NCI-H2029 (cell line): ENCODE measurements around the gene TRMU.
"Not testable (repeated sequence)": the region's sequence is repeated elsewhere in the genome, so short reads cannot be mapped to it uniquely, and the experiment has no call there.

Source experiments
- DNase-seq: peaks from one replicate; lab custom pipeline; 2025; lab: John Stamatoyannopoulos, UW

The TRMU gene

GRCh38 chr22:46388647-46389046, 53.1 kb downstream of the TRMU start:
- no peak for DNase-seq

DNA sequence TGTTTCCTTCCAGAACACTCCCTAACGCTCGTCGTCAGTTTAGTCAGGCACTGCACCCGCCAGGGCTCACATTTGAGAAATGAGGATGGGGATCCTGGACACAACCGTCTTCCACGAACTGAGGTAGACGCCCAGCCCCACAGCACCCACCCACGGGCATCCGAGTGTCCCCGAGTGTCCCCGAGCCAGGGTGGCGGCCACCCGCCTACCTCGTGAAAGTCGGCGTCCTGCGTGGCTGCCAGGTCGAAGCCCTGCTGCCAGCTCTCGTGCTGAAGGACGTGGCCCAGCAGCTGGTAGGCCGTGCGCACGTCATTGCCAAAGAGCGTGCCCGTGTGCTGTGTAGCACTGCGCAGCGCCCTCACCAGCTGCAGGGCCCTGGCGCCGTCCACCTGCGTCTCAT, 53.6 kb downstream of the TRMU start:
- DNase-seq: no peak

DNA sequence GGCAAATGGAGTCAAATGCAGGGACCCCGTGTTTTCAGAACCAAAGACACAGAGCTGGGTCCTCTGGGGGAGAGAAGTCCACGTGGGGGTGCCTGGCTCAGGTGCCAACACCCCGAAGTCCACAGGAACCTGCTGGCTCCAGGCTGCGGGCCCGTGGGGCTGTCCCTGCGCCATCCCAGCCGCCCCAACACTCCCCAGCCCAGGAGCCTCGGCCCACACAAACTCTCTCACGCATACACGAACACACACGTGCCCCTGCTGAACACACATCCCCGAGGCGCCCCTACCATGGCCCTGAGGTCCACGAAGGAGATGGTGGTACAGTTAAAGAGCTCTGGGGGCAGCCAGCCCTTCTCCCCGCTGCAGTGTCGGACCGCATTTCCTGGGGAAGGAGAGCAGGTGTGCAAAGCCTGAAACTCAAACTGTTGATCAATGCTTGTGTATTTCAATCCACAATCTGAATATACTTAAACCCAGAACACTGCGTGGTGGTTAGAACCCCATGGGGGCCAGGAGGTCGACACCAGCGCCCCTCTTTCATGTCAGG, 54.7 kb downstream of the TRMU start:
- DNase-seq: no peak

DNA sequence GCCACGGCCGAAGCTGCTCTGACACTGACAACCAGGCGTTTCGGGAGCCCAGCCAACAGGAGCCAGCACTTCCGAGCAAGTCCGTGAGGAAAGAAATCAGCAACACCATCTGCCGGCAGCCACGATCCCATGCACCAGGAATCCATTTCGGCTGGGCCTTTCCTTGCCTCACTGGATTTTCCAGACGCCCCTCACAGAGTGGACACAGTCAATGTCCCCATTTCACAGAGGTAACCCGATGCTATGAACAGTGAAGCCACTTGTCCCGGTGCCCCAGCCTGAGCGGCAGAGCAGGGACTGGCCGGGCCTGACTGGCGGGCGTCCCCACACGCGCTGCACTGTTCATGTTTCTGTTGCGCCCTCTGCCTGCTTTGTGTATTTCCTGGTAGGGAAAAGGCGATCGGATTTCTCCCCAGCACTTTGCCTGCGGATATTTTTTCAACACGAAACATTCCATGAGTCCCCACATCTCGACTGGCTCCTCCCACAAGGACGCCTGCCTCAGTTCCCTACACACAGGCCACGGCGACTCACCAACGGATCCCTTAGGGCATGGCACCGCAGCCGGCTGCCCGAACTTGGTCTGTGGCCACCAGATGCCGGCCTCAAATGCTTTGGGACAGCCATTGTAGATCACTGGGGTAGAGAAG, 55.3 kb downstream of the TRMU start:
- DNase-seq: peak; percentile 60

DNA sequence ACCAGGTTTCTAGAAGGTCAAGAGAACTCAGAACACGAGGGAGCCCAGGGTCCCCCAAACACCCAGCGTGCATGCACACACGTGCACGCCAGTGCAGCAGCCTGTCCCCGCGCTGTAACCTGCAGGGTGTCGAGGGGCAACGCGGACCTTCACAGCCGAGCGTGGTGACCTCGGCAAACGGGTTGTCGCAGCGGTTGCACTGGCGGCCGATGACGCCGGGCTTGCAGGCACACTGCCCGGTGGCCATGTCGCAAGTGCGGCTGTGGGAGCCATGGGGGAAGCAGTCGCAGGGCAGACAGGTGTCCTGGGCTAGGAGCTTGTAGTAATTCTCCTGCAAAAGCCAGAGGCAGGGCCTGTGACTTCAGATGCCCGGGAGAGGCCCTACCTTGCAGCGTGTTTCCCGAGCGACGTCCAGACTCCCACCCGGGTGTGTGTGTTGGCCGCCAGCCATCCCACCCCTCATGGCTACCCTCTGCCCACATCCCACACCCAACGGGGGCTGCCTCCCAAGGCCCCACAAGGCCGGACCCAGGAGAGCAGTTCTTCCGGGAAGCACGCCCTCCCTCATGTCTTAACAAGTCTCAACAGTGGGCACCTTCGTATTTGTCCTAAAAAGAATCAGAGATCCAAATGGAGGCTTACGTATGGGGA, 56.1 kb downstream of the TRMU start:
- no peak for DNase-seq

GRCh38 chr22:46392137-46392844, 56.8 kb downstream of the TRMU start:
- no peak for DNase-seq

GRCh38 chr22:46393873-46394272, 58.4 kb downstream of the TRMU start:
- DNase-seq: no peak

GRCh38 chr22:46394622-46395021, 59.1 kb downstream of the TRMU start:
- DNase-seq: no peak

GRCh38 chr22:46395145-46395544, 59.6 kb downstream of the TRMU start:
- DNase-seq: no peak

DNA sequence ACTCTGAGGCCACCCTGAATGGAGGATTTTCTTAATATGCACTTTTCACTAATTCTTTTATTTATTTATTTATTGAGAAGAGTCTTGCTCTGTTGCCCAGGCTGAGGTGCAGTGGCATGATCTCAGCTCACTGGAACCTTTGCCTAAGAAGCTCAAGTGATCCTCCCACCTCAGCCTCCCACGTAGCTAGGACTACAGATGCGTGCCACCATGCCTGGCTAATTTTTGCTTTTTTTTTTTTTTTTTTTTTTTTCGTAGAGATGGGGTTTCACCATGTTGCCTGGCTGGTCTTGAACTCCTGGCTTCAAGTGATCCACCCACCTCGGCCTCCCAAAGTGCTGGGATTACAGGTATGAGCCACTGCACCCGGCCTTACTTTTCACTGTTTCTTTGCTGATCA, 61.5 kb downstream of the TRMU start:
- DNase-seq: not testable (repeated sequence)

- no peak for DNase-seq
Observed at GRCh38 chr22:46397514-46397913, 62.0 kb downstream of the TRMU start.

- no peak for DNase-seq
Observed at GRCh38 chr22:46397951-46398350, 62.4 kb downstream of the TRMU start.

DNA sequence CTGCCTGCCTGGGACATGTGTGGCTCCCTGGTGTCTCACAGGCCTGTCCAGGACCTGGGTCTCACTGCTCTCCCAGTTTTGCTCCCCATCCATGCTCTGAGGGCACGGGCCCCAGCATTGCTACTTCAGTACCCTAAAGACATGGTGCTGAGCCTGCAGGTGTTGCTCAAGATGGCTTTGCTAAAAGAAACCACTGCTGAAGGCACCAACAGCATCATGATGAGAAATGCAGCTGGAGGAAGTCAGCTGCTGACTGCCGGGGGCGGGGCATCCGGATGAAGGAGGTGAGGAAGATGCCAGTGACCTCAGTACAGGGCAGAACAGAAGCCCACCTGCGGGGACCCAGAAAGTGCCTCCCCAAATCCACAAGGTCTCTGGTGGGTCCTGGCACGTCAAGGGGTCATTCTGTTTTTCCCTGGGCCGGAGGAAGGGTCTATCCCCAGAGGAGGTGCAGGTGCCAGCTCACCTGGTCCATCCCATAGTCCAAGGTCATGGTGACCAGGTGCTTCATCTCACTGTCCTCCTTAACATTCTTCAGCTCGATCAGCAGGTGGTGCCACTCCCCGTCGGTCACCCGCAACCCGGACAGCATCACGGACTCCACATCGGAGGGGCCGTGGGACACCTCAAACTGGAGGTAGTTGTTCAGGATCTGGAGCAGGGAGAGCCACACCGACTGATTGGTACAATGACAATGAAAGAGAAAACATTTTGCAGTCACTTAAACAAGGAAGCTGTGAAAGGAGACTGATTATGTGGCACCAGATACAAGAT, 63.9 kb downstream of the TRMU start:
- no peak for DNase-seq

DNA sequence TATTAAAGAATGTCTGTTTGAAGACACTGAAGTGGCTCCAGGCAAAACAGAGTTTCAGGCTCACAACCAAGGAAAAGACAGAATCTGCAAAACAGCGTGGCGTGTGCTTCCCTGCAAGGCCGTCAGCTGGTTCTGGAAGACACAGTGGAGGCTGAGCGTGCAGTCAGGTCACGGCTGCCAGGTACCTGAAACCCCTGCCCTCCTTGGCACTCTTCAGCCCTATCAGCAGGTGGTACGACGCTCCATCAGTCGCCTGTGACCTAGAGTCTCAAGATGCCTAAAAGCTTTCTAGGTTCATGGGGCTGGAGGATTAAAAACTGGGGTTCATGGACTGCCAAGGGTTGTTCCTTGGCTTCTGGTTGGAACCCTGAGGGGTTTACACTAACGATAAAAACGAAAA, 65.9 kb downstream of the TRMU start:
- DNase-seq: no peak

- DNase-seq: no peak
Observed at GRCh38 chr22:46402505-46402904, 67.0 kb downstream of the TRMU start.

- not testable (repeated sequence) for DNase-seq
Observed at GRCh38 chr22:46403880-46404279, 68.4 kb downstream of the TRMU start.

- DNase-seq: no peak
Observed at GRCh38 chr22:46405901-46406300, 70.4 kb downstream of the TRMU start.

- no peak for DNase-seq
Observed at GRCh38 chr22:46406349-46406748, 70.8 kb downstream of the TRMU start.

GRCh38 chr22:46406791-46407190, 71.3 kb downstream of the TRMU start:
- DNase-seq: no peak
